Fibroblast of lung (primary cell): ENCODE data around the gene KDM6B. TPM values are rescaled to one million over a fixed set of nuclear protein-coding genes. Genes with fewer than 3 reads are reported as not detected.

Experiments
- DNase-seq, 2 donors: peaks; one replicate each; pipeline versions ENCODE4 v3.0.0 to v3.0.0-alpha.2; 2010; ENCODE audit warnings: low read depth in 2 of 2
- H2AFZ ChIP-seq: 2 replicates; pipeline ENCODE4 v1.5.1; 2012; ENCODE audit warnings: low read length, control low read depth, inconsistent platforms
- H3K27ac ChIP-seq: 2 replicates; pipeline ENCODE4 v1.5.1; 2011; ENCODE audit warnings: low read length, control low read depth; ENCODE audit not compliant: insufficient read depth
- H3K27me3 ChIP-seq: 2 replicates; pipeline ENCODE4 v1.5.1; 2011; ENCODE audit warnings: mild to moderate bottlenecking, low read length; ENCODE audit not compliant: control insufficient read depth, insufficient read depth
- H3K36me3 ChIP-seq: 2 replicates; pipeline ENCODE4 v1.5.1; 2011; ENCODE audit warnings: low read length; ENCODE audit not compliant: control insufficient read depth, insufficient read depth
- H3K4me1 ChIP-seq: 2 replicates; pipeline ENCODE4 v1.5.1; 2011; ENCODE audit warnings: low read length; ENCODE audit not compliant: control insufficient read depth, insufficient read depth; ENCODE audit errors: extremely low read depth
- H3K4me2 ChIP-seq: 2 replicates; pipeline ENCODE4 v1.5.1; 2011; ENCODE audit warnings: low read length, control low read depth; ENCODE audit not compliant: insufficient read depth; ENCODE audit errors: extremely low read depth
- H3K4me3 ChIP-seq, 4 experiments: fragments of 200-600 bp in 1 of 4; sonication (generic) in 1 of 4; replicated peaks in 1 of 4; 2 replicates each; pipeline ENCODE4 v1.5.1; 2011 to 2016; ENCODE audit warnings: low read length in 4 of 4, low read depth in 3 of 4, mild to moderate bottlenecking in 3 of 4, control low read depth in 2 of 4, inconsistent platforms in 1 of 4, mixed read lengths in 1 of 4; ENCODE audit not compliant: insufficient read depth in 1 of 4; ENCODE audit errors: control extremely low read depth in 1 of 4
- H3K79me2 ChIP-seq: 2 replicates; pipeline ENCODE4 v1.5.1; 2012; ENCODE audit warnings: mild to moderate bottlenecking, low read length, inconsistent platforms; ENCODE audit not compliant: control insufficient read depth, insufficient read depth
- H3K9ac ChIP-seq: 2 replicates; pipeline ENCODE4 v1.5.1; 2011; ENCODE audit warnings: mild to moderate bottlenecking, low read length, control low read depth; ENCODE audit not compliant: insufficient read depth
- H3K9me3 ChIP-seq: 2 replicates; pipeline ENCODE4 v1.5.1; 2012; ENCODE audit warnings: low read depth, low read length; ENCODE audit not compliant: control insufficient read depth, insufficient read depth
- H4K20me1 ChIP-seq: 2 replicates; pipeline ENCODE4 v1.5.1; 2011; ENCODE audit warnings: low read length; ENCODE audit not compliant: control insufficient read depth, insufficient read depth; ENCODE audit errors: extremely low read depth
- CTCF ChIP-seq, 2 donors: IDR thresholded peaks in 1 of 2; conservative IDR thresholded peaks in 1 of 2; 1 replicate in 1 of 2; 2 replicates in 1 of 2; pipeline ENCODE4 v1.5.1; 2011 to 2012; ENCODE audit warnings: low read length in 2 of 2, control low read depth in 1 of 2, inconsistent platforms in 1 of 2, low read depth in 1 of 2, mild to moderate bottlenecking in 1 of 2
- EZH2 ChIP-seq: IDR thresholded peaks from 2 replicates; pipeline ENCODE4 v1.5.1; 2012; ENCODE audit warnings: low read length, control low read depth, mild to moderate bottlenecking; ENCODE audit errors: missing control alignments
- polyA plus RNA-seq, 2 donors: library from polyadenylated mRNA; depleted of rRNA in 1 of 2; stranded (reverse) in 1 of 2; unstranded in 1 of 2; fragments of >200 nt; gene quantifications; 2 replicates each; pipeline ENCODE4 v1.2.1, GENCODE V29; 2011 to 2012; ENCODE audit warnings: missing spikeins in 1 of 2
- total RNA-seq: library from RNA; depleted of rRNA; stranded (reverse); fragments of >200 nt; gene quantifications from 2 replicates; pipeline ENCODE4 v1.2.1, GENCODE V29; 2014

Gene KDM6B
- total and polyA plus RNA-seq, 2 donors (not counting 1 experiment from before 2014, with no cell fraction given): 1.1 to 9.4 TPM

DNA sequence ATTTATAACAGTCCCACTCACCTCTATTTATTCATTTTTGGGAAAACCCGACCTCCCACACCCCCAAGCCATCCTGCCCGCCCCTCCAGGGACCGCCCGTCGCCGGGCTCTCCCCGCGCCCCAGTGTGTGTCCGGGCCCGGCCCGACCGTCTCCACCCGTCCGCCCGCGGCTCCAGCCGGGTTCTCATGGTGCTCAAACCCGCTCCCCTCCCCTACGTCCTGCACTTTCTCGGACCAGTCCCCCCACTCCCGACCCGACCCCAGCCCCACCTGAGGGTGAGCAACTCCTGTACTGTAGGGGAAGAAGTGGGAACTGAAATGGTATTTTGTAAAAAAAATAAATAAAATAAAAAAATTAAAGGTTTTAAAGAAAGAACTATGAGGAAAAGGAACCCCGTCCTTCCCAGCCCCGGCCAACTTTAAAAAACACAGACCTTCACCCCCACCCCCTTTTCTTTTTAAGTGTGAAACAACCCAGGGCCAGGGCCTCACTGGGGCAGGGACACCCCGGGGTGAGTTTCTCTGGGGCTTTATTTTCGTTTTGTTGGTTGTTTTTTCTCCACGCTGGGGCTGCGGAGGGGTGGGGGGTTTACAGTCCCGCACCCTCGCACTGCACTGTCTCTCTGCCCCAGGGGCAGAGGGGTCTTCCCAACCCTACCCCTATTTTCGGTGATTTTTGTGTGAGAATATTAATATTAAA lies 20.2 kb downstream of the KDM6B start:
- H3K36me3 ChIP-seq: peaks cover 36% of the 10 kb centered on the region

GRCh38 chr17:7854851-7855659 lies 21.0 kb downstream of the KDM6B start, which contains the start of gene TMEM88:
Gene TMEM88, plus strand, starts transcription at chr17:7855066. Its CDS starts 9 bp downstream, at chr17:7855075.
- H3K9ac ChIP-seq: no peak within 1 kb of the TSS
- peak within 1 kb of the TSS; percentile 84 for H3K4me2 ChIP-seq
- H3K36me3 ChIP-seq: peaks cover 33% of the 10 kb centered on the region
- no peak for TF ChIP-seq CTCF (conservative IDR thresholded peaks at IDR 0.05 in 1 of 2, IDR thresholded peaks at IDR 0.05 in 1 of 2; ENCODE audit: low read depth in 1 of 2, low read length in 2 of 2)
- no peak for TF ChIP-seq EZH2
- no peak for DNase-seq
- no peaks in the 10 kb centered on the region for H3K9me3 ChIP-seq
- no peaks in the 10 kb centered on the region for H4K20me1 ChIP-seq
- H3K4me1 ChIP-seq: peaks cover 21% of the 10 kb centered on the region
- H2AFZ ChIP-seq: no peak within 1 kb of the TSS
- H3K27ac ChIP-seq: peak within 1 kb of the TSS; percentile 92
- peaks cover 14% of the 10 kb centered on the region for H3K79me2 ChIP-seq
- H3K27me3 ChIP-seq: no peaks in the 10 kb centered on the region
- peak within 1 kb of the TSS in 1 of 4 experiments; percentile 91 for H3K4me3 ChIP-seq

More for the DNA sequence above, 20.2 kb downstream of the KDM6B start:
- Histone ChIP-seq H2AFZ (no peak overlapping the region), H3K4me1 (peaks cover 21% of the 10 kb centered on the region), H3K4me2 (no peak overlapping the region), H3K27me3 (no peaks in the 10 kb centered on the region), H4K20me1 (no peaks in the 10 kb centered on the region), H3K9ac (no peak overlapping the region), H3K4me3 (no peak overlapping the region), H3K9me3 (no peaks in the 10 kb centered on the region), H3K27ac (no peak overlapping the region), H3K79me2 (peaks cover 13% of the 10 kb centered on the region)
- DNase-seq: no peak
- TF ChIP-seq EZH2: no peak
- no peak for TF ChIP-seq CTCF (conservative IDR thresholded peaks at IDR 0.05 in 1 of 2, IDR thresholded peaks at IDR 0.05 in 1 of 2; ENCODE audit: low read depth in 1 of 2, low read length in 2 of 2)

DNA sequence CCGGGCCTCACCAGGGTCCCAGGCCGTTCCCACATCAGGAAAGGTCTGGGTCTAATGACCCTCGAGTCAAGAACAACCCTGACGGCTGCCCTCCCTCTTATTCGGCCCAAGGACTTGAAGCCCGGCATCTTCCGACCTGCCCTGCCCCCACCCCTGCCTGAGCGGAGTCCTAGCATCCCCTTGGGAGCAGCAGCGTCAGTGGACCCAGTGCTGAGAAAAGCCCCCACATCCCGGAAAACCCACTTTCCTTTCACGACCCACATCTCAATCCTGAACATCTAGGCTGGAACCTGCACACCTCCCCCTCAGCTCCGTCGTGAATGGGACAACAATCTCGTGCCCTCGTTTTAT lies 21.6 kb downstream of the KDM6B start:
- no peak for DNase-seq
- Histone ChIP-seq H3K4me3 (peak overlapping the region in 1 of 4 experiments; percentile 91), H3K79me2 (peaks cover 14% of the 10 kb centered on the region), H4K20me1 (no peaks in the 10 kb centered on the region), H3K27ac (peak overlapping the region; percentile 92), H3K27me3 (no peaks in the 10 kb centered on the region), H3K9ac (no peak overlapping the region), H2AFZ (no peak overlapping the region), H3K36me3 (peaks cover 32% of the 10 kb centered on the region), H3K4me2 (peak overlapping the region; percentile 84), H3K9me3 (no peaks in the 10 kb centered on the region), H3K4me1 (peaks cover 21% of the 10 kb centered on the region)
- TF ChIP-seq CTCF (conservative IDR thresholded peaks at IDR 0.05 in 1 of 2, IDR thresholded peaks at IDR 0.05 in 1 of 2; ENCODE audit: low read depth in 1 of 2, low read length in 2 of 2) (no peak), EZH2 (no peak)
